ENCODE results near the gene RNU7-1. TPM values are rescaled to one million over a fixed set of nuclear protein-coding genes. Genes with fewer than 3 reads are reported as not detected.
A peak's percentile ranks its signal among the peaks of the same experiment; 100 is the strongest.

RNU7-1 gene
- total and polyA plus RNA-seq, 4 donors, result 16.2 to 21.9 TPM; not detected in 2

- Histone ChIP-seq H3K4me1 (ENCODE audit: control insufficient read depth, insufficient read depth, low read length) (peaks cover 55% of the 10 kb centered on the region), H3K4me3 (ENCODE audit: low read depth, low read length) (no peak overlapping the region), H3K36me3 (ENCODE audit: control insufficient read depth, insufficient read depth, low read length) (peaks cover 12% of the 10 kb centered on the region), H3K27ac (ENCODE audit: low read depth, low read length) (no peak overlapping the region), H3K9me3 (ENCODE audit: control insufficient read depth, insufficient read depth, low read length) (no peaks in the 10 kb centered on the region), H3K27me3 (ENCODE audit: control insufficient read depth, insufficient read depth, low read length) (no peaks in the 10 kb centered on the region)
- 84% methylated on average over 23 of the region's 28 CpGs for WGBS (ENCODE audit: insufficient coverage)
- no peak for DNase-seq (ENCODE audit: low read depth in 4 of 6, low spot score in 6 of 6)
These were observed 14.4 kb downstream of the RNU7-1 start for GRCh38 chr12:6957741-6958608.

DNA sequence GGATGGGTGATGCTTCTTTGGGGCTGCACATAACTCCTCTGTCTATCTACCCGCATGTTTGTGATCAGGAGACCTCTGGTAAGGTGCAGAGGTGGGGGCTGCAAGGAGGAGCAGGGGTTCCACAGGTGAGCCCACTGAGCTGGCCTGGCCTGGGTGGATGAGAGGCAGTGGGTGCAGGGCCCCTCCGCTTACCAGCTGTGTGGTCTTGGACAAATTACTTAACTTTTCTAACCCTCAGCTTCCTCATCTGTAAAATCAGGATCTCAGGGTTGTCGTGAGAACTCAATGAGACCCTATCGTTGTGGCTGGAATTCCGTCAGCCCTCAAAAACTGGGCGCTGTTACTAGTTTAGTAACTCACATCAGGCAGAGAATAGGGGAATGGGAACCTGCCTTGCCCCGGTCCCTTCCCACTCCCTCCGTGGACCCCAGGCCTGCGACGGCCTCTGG, 15.0 kb downstream of the RNU7-1 start:
- WGBS (ENCODE audit: insufficient coverage), result 80% methylated on average over 9 of the region's 10 CpGs
- no peak overlapping the region for H3K4me3 ChIP-seq (ENCODE audit: low read depth, low read length)
- no peaks in the 10 kb centered on the region for H3K9me3 ChIP-seq (ENCODE audit: control insufficient read depth, insufficient read depth, low read length)
- H3K27ac ChIP-seq (ENCODE audit: low read depth, low read length), result no peak overlapping the region
- DNase-seq (ENCODE audit: low read depth in 4 of 6, low spot score in 6 of 6), result no peak
- H3K27me3 ChIP-seq (ENCODE audit: control insufficient read depth, insufficient read depth, low read length), result no peaks in the 10 kb centered on the region
- peaks cover 15% of the 10 kb centered on the region for H3K36me3 ChIP-seq (ENCODE audit: control insufficient read depth, insufficient read depth, low read length)
- peaks cover 49% of the 10 kb centered on the region for H3K4me1 ChIP-seq (ENCODE audit: control insufficient read depth, insufficient read depth, low read length)

DNA sequence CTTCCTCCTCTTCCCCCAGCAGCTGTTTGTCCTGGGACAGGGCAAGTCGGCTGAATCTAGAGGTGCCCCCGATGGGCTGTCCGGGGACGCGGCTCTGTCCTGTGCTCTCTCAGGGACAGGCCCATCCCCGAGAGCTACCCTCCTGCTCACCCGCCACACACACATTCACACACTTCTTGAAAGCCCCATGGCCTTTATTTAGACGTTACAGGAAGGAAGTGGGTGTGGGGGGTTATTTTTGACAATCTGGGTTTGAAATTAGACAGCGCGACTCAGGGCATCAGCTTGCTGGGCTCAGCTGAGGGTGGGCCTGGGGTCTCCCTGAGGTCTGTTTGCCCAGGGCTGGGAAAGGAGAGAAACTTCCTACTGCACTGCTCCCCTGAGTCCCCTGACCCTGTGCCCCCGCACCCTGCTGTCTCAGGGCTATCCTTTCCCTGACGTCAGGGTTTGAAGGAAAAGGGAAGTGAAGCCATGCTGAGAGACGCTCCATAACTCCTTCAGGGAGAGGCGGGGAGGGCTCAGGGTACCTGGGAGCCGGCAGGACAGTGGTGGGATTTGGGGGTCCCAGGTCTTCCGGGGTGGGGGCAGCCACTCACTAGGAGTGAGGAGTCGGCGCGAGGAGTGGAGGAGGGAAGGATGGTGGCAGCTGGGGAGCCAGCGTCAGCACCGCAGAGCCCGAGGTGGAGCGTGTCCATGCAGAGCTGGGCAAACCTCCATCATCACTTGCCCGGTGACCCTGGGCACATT, 15.6 kb downstream of the RNU7-1 start:
- Histone ChIP-seq H3K4me1 (ENCODE audit: control insufficient read depth, insufficient read depth, low read length) (peaks cover 48% of the 10 kb centered on the region), H3K36me3 (ENCODE audit: control insufficient read depth, insufficient read depth, low read length) (peaks cover 15% of the 10 kb centered on the region), H3K27ac (ENCODE audit: low read depth, low read length) (no peak overlapping the region), H3K4me3 (ENCODE audit: low read depth, low read length) (no peak overlapping the region), H3K27me3 (ENCODE audit: control insufficient read depth, insufficient read depth, low read length) (no peaks in the 10 kb centered on the region), H3K9me3 (ENCODE audit: control insufficient read depth, insufficient read depth, low read length) (no peaks in the 10 kb centered on the region)
- 74% methylated on average over 17 of the region's 24 CpGs for WGBS (ENCODE audit: insufficient coverage)
- no peak for DNase-seq (ENCODE audit: low read depth in 4 of 6, low spot score in 6 of 6)

GRCh38 chr12:6959805-6960592, 16.4 kb downstream of the RNU7-1 start:
- H3K9me3 ChIP-seq (ENCODE audit: control insufficient read depth, insufficient read depth, low read length), result no peaks in the 10 kb centered on the region
- DNase-seq (ENCODE audit: low read depth in 4 of 6, low spot score in 6 of 6), result no peak
- H3K27me3 ChIP-seq (ENCODE audit: control insufficient read depth, insufficient read depth, low read length), result no peaks in the 10 kb centered on the region
- H3K4me3 ChIP-seq (ENCODE audit: low read depth, low read length), result no peak overlapping the region
- H3K36me3 ChIP-seq (ENCODE audit: control insufficient read depth, insufficient read depth, low read length), result peaks cover 21% of the 10 kb centered on the region
- no peak overlapping the region for H3K27ac ChIP-seq (ENCODE audit: low read depth, low read length)
- H3K4me1 ChIP-seq (ENCODE audit: control insufficient read depth, insufficient read depth, low read length), result peaks cover 53% of the 10 kb centered on the region
- WGBS (ENCODE audit: insufficient coverage), result 90% methylated on average over 20 of the region's 26 CpGs

DNA sequence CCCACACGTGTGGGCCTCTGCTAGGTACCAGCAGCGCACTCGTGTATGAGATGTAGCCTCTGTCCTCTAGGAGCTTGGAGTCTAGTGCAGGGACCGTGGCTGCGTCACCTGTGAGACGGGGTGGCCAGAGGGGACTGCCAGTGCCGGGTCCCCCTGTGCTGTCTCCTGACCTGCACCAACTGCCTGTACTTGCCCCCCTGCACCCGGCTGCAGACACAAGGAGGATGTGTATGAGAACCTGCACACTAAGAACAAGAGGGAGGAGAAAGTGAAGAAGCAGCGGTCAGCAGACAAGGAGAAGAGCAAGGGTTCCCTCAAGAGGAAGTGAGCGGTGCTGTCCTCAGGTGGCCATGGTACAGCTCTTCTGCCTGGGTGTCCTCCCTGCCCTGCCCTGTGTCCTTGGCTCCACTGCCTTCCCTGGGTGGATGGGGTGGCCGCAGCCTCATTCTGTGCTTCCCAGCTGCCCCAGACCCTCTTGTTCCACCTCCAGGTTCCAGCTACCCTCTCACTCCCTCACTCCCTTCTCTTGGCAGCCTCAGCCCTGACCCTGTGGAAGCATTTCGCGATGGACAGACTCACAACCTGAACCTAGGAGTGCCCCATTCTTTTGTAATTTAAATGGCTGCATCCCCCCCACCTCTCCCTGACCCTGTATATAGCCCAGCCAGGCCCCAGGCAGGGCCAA, 17.1 kb downstream of the RNU7-1 start:
- peak overlapping the region; percentile 25 for H3K27ac ChIP-seq (ENCODE audit: low read depth, low read length)
- DNase-seq (ENCODE audit: low read depth in 4 of 6, low spot score in 6 of 6), result no peak

DNA sequence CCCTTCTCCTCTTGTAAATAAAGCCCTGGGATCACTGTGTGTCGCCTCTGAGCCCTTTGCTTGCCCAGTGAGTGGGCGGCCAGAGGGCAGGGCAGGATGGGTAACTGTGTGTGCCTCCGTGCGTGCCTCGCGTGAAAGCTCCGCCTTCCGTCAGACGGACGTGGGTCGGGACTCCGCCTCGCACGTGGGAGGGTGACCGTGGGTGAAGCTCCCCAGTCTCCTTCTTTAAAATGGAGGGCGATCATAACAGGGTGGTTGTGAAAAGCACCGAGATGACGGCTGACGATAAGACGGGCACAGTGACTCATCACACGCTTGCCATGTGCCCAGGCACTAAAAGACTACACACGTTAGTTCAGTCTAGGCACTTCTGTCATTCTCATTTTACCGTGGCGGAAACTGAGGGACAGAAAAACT, 17.7 kb downstream of the RNU7-1 start:
- Histone ChIP-seq H3K9me3 (ENCODE audit: control insufficient read depth, insufficient read depth, low read length) (no peaks in the 10 kb centered on the region), H3K27me3 (ENCODE audit: control insufficient read depth, insufficient read depth, low read length) (no peaks in the 10 kb centered on the region), H3K4me3 (ENCODE audit: low read depth, low read length) (no peak overlapping the region), H3K4me1 (ENCODE audit: control insufficient read depth, insufficient read depth, low read length) (peaks cover 53% of the 10 kb centered on the region), H3K27ac (ENCODE audit: low read depth, low read length) (peak overlapping the region; percentile 25), H3K36me3 (ENCODE audit: control insufficient read depth, insufficient read depth, low read length) (peaks cover 23% of the 10 kb centered on the region)
- no peak for DNase-seq (ENCODE audit: low read depth in 4 of 6, low spot score in 6 of 6)
- 72% methylated on average over 17 of the region's 24 CpGs for WGBS (ENCODE audit: insufficient coverage)

More for the DNA sequence above, 17.1 kb downstream of the RNU7-1 start:
- H3K4me3 ChIP-seq (ENCODE audit: low read depth, low read length), result no peak overlapping the region
- no peaks in the 10 kb centered on the region for H3K9me3 ChIP-seq (ENCODE audit: control insufficient read depth, insufficient read depth, low read length)
- WGBS (ENCODE audit: insufficient coverage), result 79% methylated on average over 13 of the region's 13 CpGs
- H3K36me3 ChIP-seq (ENCODE audit: control insufficient read depth, insufficient read depth, low read length), result peaks cover 23% of the 10 kb centered on the region
- H3K27me3 ChIP-seq (ENCODE audit: control insufficient read depth, insufficient read depth, low read length), result no peaks in the 10 kb centered on the region
- H3K4me1 ChIP-seq (ENCODE audit: control insufficient read depth, insufficient read depth, low read length), result peaks cover 53% of the 10 kb centered on the region

- Histone ChIP-seq H3K9me3 (ENCODE audit: control insufficient read depth, insufficient read depth, low read length) (no peaks in the 10 kb centered on the region), H3K36me3 (ENCODE audit: control insufficient read depth, insufficient read depth, low read length) (peaks cover 26% of the 10 kb centered on the region), H3K4me1 (ENCODE audit: control insufficient read depth, insufficient read depth, low read length) (peaks cover 53% of the 10 kb centered on the region), H3K27ac (ENCODE audit: low read depth, low read length) (peak overlapping the region; percentile 8), H3K27me3 (ENCODE audit: control insufficient read depth, insufficient read depth, low read length) (no peaks in the 10 kb centered on the region), H3K4me3 (ENCODE audit: low read depth, low read length) (no peak overlapping the region)
- peak in 2 of 6 donors; percentile 32 to 63 for DNase-seq (ENCODE audit: low read depth in 4 of 6, low spot score in 6 of 6)
- 15% methylated on average over 13 of the region's 16 CpGs for WGBS (ENCODE audit: insufficient coverage)
These were observed 18.2 kb downstream of the RNU7-1 start for GRCh38 chr12:6961695-6962284.

GRCh38 chr12:6962285-6963015, 18.8 kb downstream of the RNU7-1 start:
- peaks cover 31% of the 10 kb centered on the region for H3K36me3 ChIP-seq (ENCODE audit: control insufficient read depth, insufficient read depth, low read length)
- H3K27me3 ChIP-seq (ENCODE audit: control insufficient read depth, insufficient read depth, low read length), result no peaks in the 10 kb centered on the region
- 57% methylated on average over 21 of the region's 25 CpGs for WGBS (ENCODE audit: insufficient coverage)
- no peaks in the 10 kb centered on the region for H3K9me3 ChIP-seq (ENCODE audit: control insufficient read depth, insufficient read depth, low read length)
- DNase-seq (ENCODE audit: low read depth in 4 of 6, low spot score in 6 of 6), result no peak
- no peak overlapping the region for H3K27ac ChIP-seq (ENCODE audit: low read depth, low read length)
- no peak overlapping the region for H3K4me3 ChIP-seq (ENCODE audit: low read depth, low read length)
- H3K4me1 ChIP-seq (ENCODE audit: control insufficient read depth, insufficient read depth, low read length), result peaks cover 53% of the 10 kb centered on the region
